ENCODE measurements around the gene GNG11. TPM values are rescaled to one million over a fixed set of nuclear protein-coding genes. Genes with fewer than 3 reads are reported as not detected.

GNG11 gene
- total and polyA plus RNA-seq, 2 donors (not counting 3 experiments of a cell fraction or from before 2014, with no cell fraction given) = 92.3 to 208 TPM

DNA sequence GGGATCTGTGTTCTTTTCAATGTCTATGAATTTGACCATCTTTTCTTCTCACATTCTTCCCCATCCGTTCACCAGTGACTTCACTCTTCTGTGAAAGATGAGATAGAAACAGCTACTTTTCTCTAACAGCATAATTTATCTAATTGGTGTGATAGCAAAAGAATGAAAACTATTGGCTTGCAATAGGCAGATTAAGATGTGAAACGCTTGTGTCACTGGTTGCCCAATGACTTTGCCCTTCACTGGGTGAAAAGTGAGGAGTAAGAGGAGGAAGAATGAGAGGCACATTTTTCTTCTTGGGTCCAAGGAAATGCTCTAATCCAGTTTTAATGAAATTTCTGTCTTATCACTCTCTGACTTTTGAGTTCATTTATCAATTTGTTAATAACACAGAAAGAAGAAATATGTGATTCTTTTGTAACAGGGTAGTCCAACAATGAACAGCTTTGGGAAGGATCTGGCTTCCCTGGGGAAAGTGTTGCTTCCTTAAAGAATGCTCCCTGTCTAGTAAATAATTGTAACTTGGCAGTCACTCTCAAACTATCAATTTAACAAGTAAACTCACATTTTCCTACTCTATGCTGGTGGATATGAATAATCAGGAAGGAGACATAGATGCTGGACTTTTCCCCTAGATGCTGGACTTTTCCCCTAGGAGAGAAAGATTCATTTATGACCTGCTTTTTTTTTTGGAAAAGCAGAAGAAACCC is 47.5 kb downstream of the GNG11 start:
- no peak overlapping the region for H3K4me3 ChIP-seq (replicated peaks in 1 of 3; ENCODE audit: insufficient read depth in 1 of 3, low read depth in 1 of 3, low read length in 3 of 3)
- no peak overlapping the region for H3K27ac ChIP-seq (ENCODE audit: insufficient read depth, low read depth, low read length)
- no peaks in the 10 kb centered on the region for H3K27me3 ChIP-seq (ENCODE audit: control insufficient read depth in 2 of 2, insufficient read depth in 2 of 2, low read length in 2 of 2)
- CTCF ChIA-PET = interaction anchor here (1.6 kb wide), 1 partner anchor 10 kb away, joined by 5 read pairs; no protein-coding TSS in a partner anchor
- no peak for TF ChIP-seq POLR2AphosphoS5 (IDR thresholded peaks at IDR 0.05; ENCODE audit: insufficient read depth, low read depth, low read length)
- TF ChIP-seq MYC (IDR thresholded peaks at IDR 0.05; ENCODE audit: low read depth, low read length) = no peak
- TF ChIP-seq EZH2 (IDR thresholded peaks at IDR 0.05; ENCODE audit: borderline replicate concordance, low read depth, low read length, severe bottlenecking) = no peak
- no peaks in the 10 kb centered on the region for H3K9me3 ChIP-seq (replicated peaks; ENCODE audit: control insufficient read depth, insufficient read depth, low read length)
- no peaks in the 10 kb centered on the region for H3K79me2 ChIP-seq (ENCODE audit: control insufficient read depth, insufficient read depth, low read length)
- H3K9me1 ChIP-seq (replicated peaks; ENCODE audit: control insufficient read depth, extremely low read depth, insufficient read depth, low read length) = no peaks in the 10 kb centered on the region
- no peak overlapping the region for H2AFZ ChIP-seq (ENCODE audit: low read depth, low read length)
- no peak overlapping the region for H3K9ac ChIP-seq (replicated peaks; ENCODE audit: extremely low read depth, insufficient read depth, low read length)
- dilution Hi-C loops (cut with MboI; ENCODE audit: extremely low pct_ligation_motif_present, low sequenced_read_pairs) = no loop called here
- no peaks in the 10 kb centered on the region for H4K20me1 ChIP-seq (replicated peaks; ENCODE audit: control insufficient read depth, extremely low read depth, insufficient read depth, low read length)
- FAIRE-seq = no peak
- H3K4me1 ChIP-seq (ENCODE audit: control insufficient read depth, extremely low read depth, insufficient read depth, low read length) = no peaks in the 10 kb centered on the region
- H3K4me2 ChIP-seq (ENCODE audit: insufficient read depth, low read length) = no peak overlapping the region
- no TSS peak for BruUV-seq (replicated peaks)
- H3K36me3 ChIP-seq (ENCODE audit: control insufficient read depth in 2 of 2, extremely low read depth in 1 of 2, insufficient read depth in 2 of 2, low read length in 2 of 2) = no peaks in the 10 kb centered on the region
- intact Hi-C loops (cut with micrococcal nuclease) = no loop called here
- POLR2A ChIA-PET = no interaction called here
- peak; percentile 17 for DNase-seq (ENCODE audit: low read depth, low spot score)

DNA sequence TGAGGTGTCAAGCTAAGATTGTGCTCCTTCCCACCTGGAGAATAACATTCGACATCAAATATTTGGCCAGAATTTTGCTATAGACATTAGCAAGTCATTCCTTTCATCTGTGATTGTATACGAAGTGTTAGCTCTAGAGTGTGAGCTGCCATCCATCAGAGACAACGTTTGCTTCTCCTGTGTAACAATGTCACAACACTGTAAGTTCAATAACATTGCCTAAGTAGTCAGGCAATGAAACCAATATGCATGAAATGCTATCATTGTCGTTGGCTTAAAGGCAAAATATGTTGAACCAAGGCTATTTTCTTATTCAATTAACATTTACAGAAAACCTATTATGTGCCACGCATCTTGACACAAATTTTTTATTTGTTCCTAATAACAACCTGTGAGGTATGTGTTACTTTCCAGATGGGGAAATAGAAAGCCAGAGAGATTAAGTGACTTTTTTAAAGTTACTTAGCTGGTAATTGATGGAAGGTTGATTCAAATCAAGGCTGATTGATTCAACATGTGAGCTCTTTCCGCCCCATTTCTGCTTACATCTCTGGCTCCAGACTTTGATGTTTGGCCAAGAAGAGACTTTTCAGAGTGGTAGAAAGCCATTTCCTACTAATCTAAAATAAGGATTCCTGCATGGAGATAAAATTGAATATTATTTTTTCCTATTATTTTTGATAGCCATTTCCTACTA is 50.6 kb downstream of the GNG11 start:
- Histone ChIP-seq H3K27me3 (ENCODE audit: control insufficient read depth in 2 of 2, insufficient read depth in 2 of 2, low read length in 2 of 2) (no peaks in the 10 kb centered on the region), H2AFZ (ENCODE audit: low read depth, low read length) (no peak overlapping the region), H3K9me3 (replicated peaks; ENCODE audit: control insufficient read depth, insufficient read depth, low read length) (no peaks in the 10 kb centered on the region), H3K9me1 (replicated peaks; ENCODE audit: control insufficient read depth, extremely low read depth, insufficient read depth, low read length) (no peaks in the 10 kb centered on the region), H4K20me1 (replicated peaks; ENCODE audit: control insufficient read depth, extremely low read depth, insufficient read depth, low read length) (no peaks in the 10 kb centered on the region), H3K36me3 (ENCODE audit: control insufficient read depth in 2 of 2, extremely low read depth in 1 of 2, insufficient read depth in 2 of 2, low read length in 2 of 2) (no peaks in the 10 kb centered on the region), H3K9ac (replicated peaks; ENCODE audit: extremely low read depth, insufficient read depth, low read length) (no peak overlapping the region), H3K4me1 (ENCODE audit: control insufficient read depth, extremely low read depth, insufficient read depth, low read length) (no peaks in the 10 kb centered on the region), H3K27ac (ENCODE audit: insufficient read depth, low read depth, low read length) (no peak overlapping the region), H3K79me2 (ENCODE audit: control insufficient read depth, insufficient read depth, low read length) (no peaks in the 10 kb centered on the region), H3K4me3 (replicated peaks in 1 of 3; ENCODE audit: insufficient read depth in 1 of 3, low read depth in 1 of 3, low read length in 3 of 3) (no peak overlapping the region), H3K4me2 (ENCODE audit: insufficient read depth, low read length) (no peak overlapping the region)
- CTCF ChIA-PET = interaction anchor here (0.9 to 1.6 kb wide), 3 partner anchors 11 to 54 kb away, joined by 3 to 8 read pairs (median 3); no protein-coding TSS in a partner anchor
- intact Hi-C loops (cut with micrococcal nuclease) (no loop called here), dilution Hi-C loops (cut with MboI; ENCODE audit: extremely low pct_ligation_motif_present, low sequenced_read_pairs) (no loop called here)
- TF ChIP-seq JUN (IDR thresholded peaks at IDR 0.05; ENCODE audit: borderline replicate concordance, insufficient read depth, insufficient read length, low read depth) = no peak
- TF ChIP-seq POLR2AphosphoS5 (IDR thresholded peaks at IDR 0.05; ENCODE audit: insufficient read depth, low read depth, low read length) = no peak
- TF ChIP-seq, protein P1, sequence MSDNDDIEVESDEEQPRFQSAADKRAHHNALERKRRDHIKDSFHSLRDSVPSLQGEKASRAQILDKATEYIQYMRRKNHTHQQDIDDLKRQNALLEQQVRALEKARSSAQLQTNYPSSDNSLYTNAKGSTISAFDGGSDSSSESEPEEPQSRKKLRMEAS (IDR thresholded peaks at IDR 0.05; ENCODE audit: insufficient read depth, insufficient read length) = no peak
- no peak for TF ChIP-seq EZH2 (IDR thresholded peaks at IDR 0.05; ENCODE audit: borderline replicate concordance, low read depth, low read length, severe bottlenecking)
- TF ChIP-seq FOS (IDR thresholded peaks at IDR 0.05; ENCODE audit: borderline replicate concordance, insufficient read depth, low read length) = no peak
- TF ChIP-seq CTCF (IDR thresholded peaks at IDR 0.05; ENCODE audit: extremely low read depth in 1 of 2, insufficient read depth in 1 of 2, low read depth in 1 of 2, low read length in 2 of 2) = no peak
- TF ChIP-seq POLR2A (IDR thresholded peaks at IDR 0.05; ENCODE audit: low read depth, low read length) = no peak
- TF ChIP-seq GATA2 (IDR thresholded peaks at IDR 0.05; ENCODE audit: insufficient read depth, insufficient read length, low read depth, low read length) = no peak
- TF ChIP-seq MYC (IDR thresholded peaks at IDR 0.05; ENCODE audit: low read depth, low read length) = no peak
- no TSS peak for BruUV-seq (replicated peaks)
- POLR2A ChIA-PET = no interaction called here
- DNase-seq (ENCODE audit: low read depth, low spot score) (no peak), FAIRE-seq (no peak)
